Panc1 (cell line): Measurements from ENCODE around the gene LHX3.

Source experiments
- POLR2AphosphoS5 ChIP-seq: IDR thresholded peaks from 2 replicates; pipeline ENCODE4 v1.6.1; 2012; ENCODE audit warnings: mild to moderate bottlenecking, low read depth, low read length, moderate library complexity
- SIN3A ChIP-seq: IDR thresholded peaks from 2 replicates; pipeline ENCODE4 v1.6.1; 2012; ENCODE audit warnings: low read depth, mild to moderate bottlenecking, low read length, moderate library complexity, borderline replicate concordance; ENCODE audit not compliant: insufficient read depth
- TF ChIP-seq, protein P1 (sequence below), 2 experiments: IDR thresholded peaks; 2 replicates each; pipeline ENCODE4 v1.6.1; 2011 to 2012; ENCODE audit warnings: low read depth in 2 of 2, control low read depth in 1 of 2, low read length in 1 of 2, mild to moderate bottlenecking in 1 of 2, moderate library complexity in 1 of 2; ENCODE audit not compliant: insufficient read depth in 1 of 2
- TF ChIP-seq, protein P2 (sequence below): fragments of 450-650 bp; IDR thresholded peaks from 2 replicates; pipeline ENCODE4 v1.5.1; 2017; ENCODE audit warnings: mild to moderate bottlenecking

DNA sequence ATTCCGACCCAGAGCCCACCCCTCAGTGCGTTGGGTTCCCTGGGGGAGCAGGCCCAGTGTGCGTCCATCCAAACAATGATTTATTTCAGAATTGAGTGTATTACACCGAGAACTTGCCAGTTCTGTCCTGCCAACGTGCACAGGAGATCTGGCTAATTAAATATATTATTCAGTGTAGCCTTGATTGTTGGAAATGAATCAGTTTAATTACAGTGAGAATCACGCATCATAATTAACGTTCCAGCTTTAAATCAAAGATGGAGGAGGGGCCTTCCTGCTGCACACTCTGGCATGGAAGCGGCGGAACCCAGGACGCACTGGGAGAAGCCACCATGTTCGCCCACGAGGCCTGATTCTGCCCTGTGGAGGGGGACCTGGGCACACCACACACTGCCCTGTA is 55.6 kb downstream of the LHX3 start:
- TF ChIP-seq SIN3A (no peak), POLR2AphosphoS5 (no peak)
- TF ChIP-seq, protein P1, sequence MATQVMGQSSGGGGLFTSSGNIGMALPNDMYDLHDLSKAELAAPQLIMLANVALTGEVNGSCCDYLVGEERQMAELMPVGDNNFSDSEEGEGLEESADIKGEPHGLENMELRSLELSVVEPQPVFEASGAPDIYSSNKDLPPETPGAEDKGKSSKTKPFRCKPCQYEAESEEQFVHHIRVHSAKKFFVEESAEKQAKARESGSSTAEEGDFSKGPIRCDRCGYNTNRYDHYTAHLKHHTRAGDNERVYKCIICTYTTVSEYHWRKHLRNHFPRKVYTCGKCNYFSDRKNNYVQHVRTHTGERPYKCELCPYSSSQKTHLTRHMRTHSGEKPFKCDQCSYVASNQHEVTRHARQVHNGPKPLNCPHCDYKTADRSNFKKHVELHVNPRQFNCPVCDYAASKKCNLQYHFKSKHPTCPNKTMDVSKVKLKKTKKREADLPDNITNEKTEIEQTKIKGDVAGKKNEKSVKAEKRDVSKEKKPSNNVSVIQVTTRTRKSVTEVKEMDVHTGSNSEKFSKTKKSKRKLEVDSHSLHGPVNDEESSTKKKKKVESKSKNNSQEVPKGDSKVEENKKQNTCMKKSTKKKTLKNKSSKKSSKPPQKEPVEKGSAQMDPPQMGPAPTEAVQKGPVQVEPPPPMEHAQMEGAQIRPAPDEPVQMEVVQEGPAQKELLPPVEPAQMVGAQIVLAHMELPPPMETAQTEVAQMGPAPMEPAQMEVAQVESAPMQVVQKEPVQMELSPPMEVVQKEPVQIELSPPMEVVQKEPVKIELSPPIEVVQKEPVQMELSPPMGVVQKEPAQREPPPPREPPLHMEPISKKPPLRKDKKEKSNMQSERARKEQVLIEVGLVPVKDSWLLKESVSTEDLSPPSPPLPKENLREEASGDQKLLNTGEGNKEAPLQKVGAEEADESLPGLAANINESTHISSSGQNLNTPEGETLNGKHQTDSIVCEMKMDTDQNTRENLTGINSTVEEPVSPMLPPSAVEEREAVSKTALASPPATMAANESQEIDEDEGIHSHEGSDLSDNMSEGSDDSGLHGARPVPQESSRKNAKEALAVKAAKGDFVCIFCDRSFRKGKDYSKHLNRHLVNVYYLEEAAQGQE (IDR thresholded peaks at IDR 0.05; ENCODE audit: insufficient read depth in 1 of 2, low read depth in 2 of 2, low read length in 1 of 2) = no peak
- TF ChIP-seq, protein P2, sequence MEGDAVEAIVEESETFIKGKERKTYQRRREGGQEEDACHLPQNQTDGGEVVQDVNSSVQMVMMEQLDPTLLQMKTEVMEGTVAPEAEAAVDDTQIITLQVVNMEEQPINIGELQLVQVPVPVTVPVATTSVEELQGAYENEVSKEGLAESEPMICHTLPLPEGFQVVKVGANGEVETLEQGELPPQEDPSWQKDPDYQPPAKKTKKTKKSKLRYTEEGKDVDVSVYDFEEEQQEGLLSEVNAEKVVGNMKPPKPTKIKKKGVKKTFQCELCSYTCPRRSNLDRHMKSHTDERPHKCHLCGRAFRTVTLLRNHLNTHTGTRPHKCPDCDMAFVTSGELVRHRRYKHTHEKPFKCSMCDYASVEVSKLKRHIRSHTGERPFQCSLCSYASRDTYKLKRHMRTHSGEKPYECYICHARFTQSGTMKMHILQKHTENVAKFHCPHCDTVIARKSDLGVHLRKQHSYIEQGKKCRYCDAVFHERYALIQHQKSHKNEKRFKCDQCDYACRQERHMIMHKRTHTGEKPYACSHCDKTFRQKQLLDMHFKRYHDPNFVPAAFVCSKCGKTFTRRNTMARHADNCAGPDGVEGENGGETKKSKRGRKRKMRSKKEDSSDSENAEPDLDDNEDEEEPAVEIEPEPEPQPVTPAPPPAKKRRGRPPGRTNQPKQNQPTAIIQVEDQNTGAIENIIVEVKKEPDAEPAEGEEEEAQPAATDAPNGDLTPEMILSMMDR = no peak
